GM12878 (cell line): Measurements from ENCODE around the gene JKAMP. TPM values are rescaled to one million over a fixed set of nuclear protein-coding genes. Genes with fewer than 3 reads are reported as not detected.

Experiments
- BACH1 ChIP-seq: fragments of 450-650 bp; IDR thresholded peaks from 2 replicates; pipeline ENCODE4 v1.6.1; 2017; ENCODE audit warnings: mild to moderate bottlenecking, borderline replicate concordance
- BHLHE40 ChIP-seq, 2 experiments: fragments of 450-650 bp in 1 of 2; IDR thresholded peaks; 2 replicates each; pipeline ENCODE4 v1.6.1; 2011 to 2017; ENCODE audit warnings: low read depth in 2 of 2, borderline replicate concordance in 1 of 2, improper control_type of control experiment in 1 of 2, low read length in 1 of 2, mild to moderate bottlenecking in 1 of 2
- CREM ChIP-seq: IDR thresholded peaks from 2 replicates; pipeline ENCODE4 v1.6.1; 2014; ENCODE audit warnings: antibody characterized with exemption, low read depth
- EGR1 ChIP-seq, 2 experiments: IDR thresholded peaks; 1 replicate in 1 of 2; 2 replicates in 1 of 2; pipeline ENCODE4 v1.6.1; 2011 to 2012; ENCODE audit warnings: low read depth in 2 of 2, low read length in 2 of 2, borderline replicate concordance in 1 of 2, mild to moderate bottlenecking in 1 of 2, moderate library complexity in 1 of 2
- GATAD2B ChIP-seq: fragments of 450-650 bp; conservative IDR thresholded peaks from 2 replicates; pipeline ENCODE4 v1.6.1; 2017; ENCODE audit warnings: low read depth, mild to moderate bottlenecking, moderate library complexity
- HDGF ChIP-seq: fragments of 450-650 bp; IDR thresholded peaks from 2 replicates; pipeline ENCODE4 v1.6.1; 2016; ENCODE audit warnings: antibody characterized with exemption
- LARP7 ChIP-seq: fragments of 450-650 bp; IDR thresholded peaks from 2 replicates; pipeline ENCODE4 v1.6.1; 2017; ENCODE audit warnings: mild to moderate bottlenecking
- SIN3A ChIP-seq: IDR thresholded peaks from 2 replicates; pipeline ENCODE4 v1.6.1; 2012; ENCODE audit warnings: low read depth, low read length, improper control_type of control experiment
- SREBF1 ChIP-seq: IDR thresholded peaks from 2 replicates; pipeline ENCODE4 v1.6.1; 2012; ENCODE audit warnings: mild to moderate bottlenecking, low read length
- TCF12 ChIP-seq: IDR thresholded peaks from 2 replicates; pipeline ENCODE4 v1.6.1; 2011; ENCODE audit warnings: low read depth, mild to moderate bottlenecking, low read length
- polyA plus RNA-seq, 11 experiments: library from polyadenylated mRNA; depleted of rRNA in 4 of 11; unstranded in 6 of 11; stranded (reverse) in 5 of 11; fragments of >200 nt; fragmentation: Nextera tagmentation in 4 of 11; fragmentation: Illumina TruSeq in 1 of 11; extraction: Ambion mirVana in 4 of 11; extraction: Trizol in 1 of 11; gene quantifications; 1 replicate in 1 of 11; 2 replicates in 10 of 11; pipeline versions ENCODE4 v1.2.1 to v1.2.3, GENCODE V29; 2011 to 2016; ENCODE audit warnings: inconsistent platforms in 2 of 11, missing spikeins in 2 of 11, low read depth in 1 of 11
- total RNA-seq, 4 experiments: library from RNA; depleted of rRNA in 3 of 4; stranded (reverse); fragments of >200 nt in 3 of 4; fragmentation: Illumina TruSeq in 1 of 4; extraction: Trizol in 1 of 4; gene quantifications; 2 replicates each; pipeline versions ENCODE4 v1.2.1 to v1.2.3, GENCODE V29; 2013 to 2021
- TF ChIP-seq, protein P1 (sequence below): IDR thresholded peaks from 2 replicates; pipeline ENCODE4 v1.6.1; 2011; ENCODE audit warnings: low read depth, mild to moderate bottlenecking, low read length, moderate library complexity, borderline replicate concordance; ENCODE audit errors: extremely low read depth
- TF ChIP-seq, protein P2 (sequence below): fragments of 450-650 bp; conservative IDR thresholded peaks from 2 replicates; pipeline ENCODE4 v1.6.1; 2017; ENCODE audit warnings: mild to moderate bottlenecking, moderate library complexity
- TF ChIP-seq, protein P3 (sequence below): IDR thresholded peaks from 2 replicates; pipeline ENCODE4 v1.6.1; 2012; ENCODE audit warnings: mild to moderate bottlenecking, low read depth, low read length
- TF ChIP-seq, protein P4 (sequence below): IDR thresholded peaks from 2 replicates; pipeline ENCODE4 v1.6.1; 2012; ENCODE audit warnings: low read depth, low read length, improper control_type of control experiment

JKAMP gene
- total and polyA plus RNA-seq, 10 of the 15 experiments (the other 5 are each of a cell fraction or from before 2014, with no cell fraction given), result 18.2 to 129 (median 46.6) TPM

DNA sequence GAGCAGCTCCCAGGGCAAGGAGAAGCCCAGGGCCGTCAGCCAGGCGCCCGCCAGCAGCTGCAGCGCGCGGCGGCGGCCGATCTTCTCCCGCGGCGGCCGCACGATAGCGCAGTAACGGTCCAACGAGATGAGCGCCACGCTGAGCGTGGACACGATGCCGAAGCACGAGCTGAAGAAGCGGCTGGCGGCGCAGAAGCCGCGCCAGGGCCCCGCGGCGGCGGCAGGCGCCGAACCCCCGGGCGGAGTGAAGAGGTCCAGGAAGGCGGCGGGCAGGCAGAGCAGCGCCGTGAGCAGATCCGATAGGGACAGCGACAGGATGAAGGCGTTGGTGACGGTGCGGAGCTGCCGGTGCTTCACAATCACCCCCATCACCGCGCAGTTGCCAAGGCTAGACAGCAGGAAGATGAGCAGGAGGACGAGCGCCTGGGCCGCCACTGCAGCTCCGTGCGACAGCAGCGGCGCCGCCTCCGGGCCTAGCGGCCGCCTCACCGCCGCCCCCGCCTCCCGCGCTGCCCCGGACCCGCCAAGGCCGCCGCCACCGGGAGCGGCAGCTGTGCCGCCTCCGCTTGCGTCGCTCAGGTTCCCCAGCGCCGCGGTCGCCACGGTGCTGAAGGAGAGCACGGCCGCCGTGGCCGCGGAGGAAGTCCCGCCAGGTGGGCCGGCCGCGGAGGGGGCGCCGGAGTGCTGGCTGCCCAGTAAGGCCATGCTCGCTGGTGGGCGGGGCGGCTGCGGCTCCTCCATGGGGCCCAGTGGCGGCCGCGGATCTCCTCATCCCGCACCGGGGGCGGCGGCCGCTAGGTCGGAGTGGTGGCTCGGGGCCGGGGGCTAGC, 19.6 kb upstream of the JKAMP start (continued):
- TF ChIP-seq, protein P1, sequence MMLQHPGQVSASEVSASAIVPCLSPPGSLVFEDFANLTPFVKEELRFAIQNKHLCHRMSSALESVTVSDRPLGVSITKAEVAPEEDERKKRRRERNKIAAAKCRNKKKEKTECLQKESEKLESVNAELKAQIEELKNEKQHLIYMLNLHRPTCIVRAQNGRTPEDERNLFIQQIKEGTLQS, result no peak
- TF ChIP-seq CREM (no peak), BHLHE40 (IDR thresholded peaks at IDR 0.05; ENCODE audit: borderline replicate concordance in 1 of 2, low read depth in 2 of 2, low read length in 1 of 2) (peak in 1 of 2 experiments; percentile 24; a peak in 1 of 4 replicates), TCF12 (0 out of 2 replicates have a peak, but pooled peaks have one; percentile 47), LARP7 (peak; percentile 80), HDGF (no peak), EGR1 (IDR thresholded peaks at IDR 0.05; ENCODE audit: borderline replicate concordance in 1 of 2, low read depth in 2 of 2, low read length in 2 of 2) (peak in 1 of 2 experiments; percentile 88; a peak in 2 of 3 replicates), SREBF1 (no peak), BACH1 (peak; percentile 62; the same call in 1 of the 2 replicates), SIN3A (no peak), GATAD2B (peak; percentile 76)
- TF ChIP-seq, protein P2, sequence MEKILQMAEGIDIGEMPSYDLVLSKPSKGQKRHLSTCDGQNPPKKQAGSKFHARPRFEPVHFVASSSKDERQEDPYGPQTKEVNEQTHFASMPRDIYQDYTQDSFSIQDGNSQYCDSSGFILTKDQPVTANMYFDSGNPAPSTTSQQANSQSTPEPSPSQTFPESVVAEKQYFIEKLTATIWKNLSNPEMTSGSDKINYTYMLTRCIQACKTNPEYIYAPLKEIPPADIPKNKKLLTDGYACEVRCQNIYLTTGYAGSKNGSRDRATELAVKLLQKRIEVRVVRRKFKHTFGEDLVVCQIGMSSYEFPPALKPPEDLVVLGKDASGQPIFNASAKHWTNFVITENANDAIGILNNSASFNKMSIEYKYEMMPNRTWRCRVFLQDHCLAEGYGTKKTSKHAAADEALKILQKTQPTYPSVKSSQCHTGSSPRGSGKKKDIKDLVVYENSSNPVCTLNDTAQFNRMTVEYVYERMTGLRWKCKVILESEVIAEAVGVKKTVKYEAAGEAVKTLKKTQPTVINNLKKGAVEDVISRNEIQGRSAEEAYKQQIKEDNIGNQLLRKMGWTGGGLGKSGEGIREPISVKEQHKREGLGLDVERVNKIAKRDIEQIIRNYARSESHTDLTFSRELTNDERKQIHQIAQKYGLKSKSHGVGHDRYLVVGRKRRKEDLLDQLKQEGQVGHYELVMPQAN, result 0 out of 2 replicates have a peak, but pooled peaks have one; percentile 56
- TF ChIP-seq, protein P3, sequence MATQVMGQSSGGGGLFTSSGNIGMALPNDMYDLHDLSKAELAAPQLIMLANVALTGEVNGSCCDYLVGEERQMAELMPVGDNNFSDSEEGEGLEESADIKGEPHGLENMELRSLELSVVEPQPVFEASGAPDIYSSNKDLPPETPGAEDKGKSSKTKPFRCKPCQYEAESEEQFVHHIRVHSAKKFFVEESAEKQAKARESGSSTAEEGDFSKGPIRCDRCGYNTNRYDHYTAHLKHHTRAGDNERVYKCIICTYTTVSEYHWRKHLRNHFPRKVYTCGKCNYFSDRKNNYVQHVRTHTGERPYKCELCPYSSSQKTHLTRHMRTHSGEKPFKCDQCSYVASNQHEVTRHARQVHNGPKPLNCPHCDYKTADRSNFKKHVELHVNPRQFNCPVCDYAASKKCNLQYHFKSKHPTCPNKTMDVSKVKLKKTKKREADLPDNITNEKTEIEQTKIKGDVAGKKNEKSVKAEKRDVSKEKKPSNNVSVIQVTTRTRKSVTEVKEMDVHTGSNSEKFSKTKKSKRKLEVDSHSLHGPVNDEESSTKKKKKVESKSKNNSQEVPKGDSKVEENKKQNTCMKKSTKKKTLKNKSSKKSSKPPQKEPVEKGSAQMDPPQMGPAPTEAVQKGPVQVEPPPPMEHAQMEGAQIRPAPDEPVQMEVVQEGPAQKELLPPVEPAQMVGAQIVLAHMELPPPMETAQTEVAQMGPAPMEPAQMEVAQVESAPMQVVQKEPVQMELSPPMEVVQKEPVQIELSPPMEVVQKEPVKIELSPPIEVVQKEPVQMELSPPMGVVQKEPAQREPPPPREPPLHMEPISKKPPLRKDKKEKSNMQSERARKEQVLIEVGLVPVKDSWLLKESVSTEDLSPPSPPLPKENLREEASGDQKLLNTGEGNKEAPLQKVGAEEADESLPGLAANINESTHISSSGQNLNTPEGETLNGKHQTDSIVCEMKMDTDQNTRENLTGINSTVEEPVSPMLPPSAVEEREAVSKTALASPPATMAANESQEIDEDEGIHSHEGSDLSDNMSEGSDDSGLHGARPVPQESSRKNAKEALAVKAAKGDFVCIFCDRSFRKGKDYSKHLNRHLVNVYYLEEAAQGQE, result peak; percentile 61
- TF ChIP-seq, protein P4, sequence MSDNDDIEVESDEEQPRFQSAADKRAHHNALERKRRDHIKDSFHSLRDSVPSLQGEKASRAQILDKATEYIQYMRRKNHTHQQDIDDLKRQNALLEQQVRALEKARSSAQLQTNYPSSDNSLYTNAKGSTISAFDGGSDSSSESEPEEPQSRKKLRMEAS, result no peak
